Stimulated activated CD8-positive, alpha-beta memory T cell treated with anti-CD3 and anti-CD28 coated beads, Interleukin-12 subunit alpha, Interleukin-12 subunit beta, amount 100 ng/mL, for 4 hours (primary cell): ENCODE measurements around the gene TEDDM1.
"Not testable (repeated sequence)": the region's sequence is repeated elsewhere in the genome, so short reads cannot be mapped to it uniquely, and the experiment has no call there.

Source experiments
- DNase-seq: peaks from one replicate; pipeline ENCODE4 v3.0.0-alpha.2; 2020; ENCODE audit warnings: low read depth

Gene TEDDM1, protein sequence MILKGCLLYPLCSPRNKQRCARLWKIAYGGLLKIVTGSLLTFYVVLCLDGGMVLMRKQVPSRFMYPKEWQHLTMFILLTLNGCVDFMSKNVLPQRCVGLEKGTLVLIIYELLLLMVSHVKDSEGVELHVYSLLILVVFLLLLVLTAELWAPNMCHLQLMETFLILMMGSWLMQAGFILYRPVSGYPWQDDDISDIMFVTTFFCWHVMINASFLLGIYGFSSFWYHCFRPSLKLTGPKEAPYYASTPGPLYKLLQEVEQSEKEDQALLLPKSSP

DNA sequence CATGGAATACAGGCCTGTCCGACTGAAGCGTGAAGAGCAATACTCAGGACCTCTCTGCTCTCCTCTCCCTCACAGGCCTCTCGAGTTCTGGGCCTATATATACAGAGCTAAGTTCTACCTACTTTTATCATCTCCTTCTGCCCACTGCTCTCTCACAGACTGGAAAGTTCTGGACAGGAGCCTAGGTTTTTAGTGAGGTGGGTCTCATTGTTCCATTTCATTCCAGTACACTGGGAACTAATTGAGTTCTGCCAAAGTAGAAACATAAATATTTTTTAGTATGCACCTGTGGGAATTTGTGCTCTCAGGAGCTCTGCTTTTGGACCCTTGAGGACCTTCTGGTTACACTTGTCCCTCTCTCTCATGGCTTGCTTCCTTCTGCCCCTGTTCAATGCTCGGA is at the start of gene TEDDM1:
Gene TEDDM1, minus strand, starts transcription at position 101 of the 400 bp plus-strand sequence. CDS start 182 bp downstream, outside the sequence.
- DNase-seq: no peak

DNA sequence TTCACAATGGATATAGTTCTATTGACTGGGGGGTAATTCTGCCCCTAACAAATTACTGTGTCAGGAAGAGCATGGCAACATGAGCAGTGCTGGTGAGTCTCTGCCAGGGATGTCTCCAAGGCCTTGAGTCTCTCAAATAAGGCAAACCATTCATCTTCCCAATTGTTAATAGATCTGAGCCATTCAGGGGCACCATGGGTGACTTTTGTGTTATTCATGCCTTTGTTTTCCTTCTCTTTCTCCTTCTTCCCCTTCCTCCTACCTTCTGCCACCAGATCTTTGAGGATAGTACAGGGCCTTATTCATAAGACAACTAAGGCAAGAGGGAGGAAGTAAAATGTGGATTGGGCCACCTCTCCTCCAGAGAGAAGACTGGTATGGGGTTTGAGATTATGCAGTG is 49.6 kb upstream of the TEDDM1 start, which contains the start of gene RGSL1:
Gene RGSL1, plus strand, starts transcription at position 60 of the 400 bp plus-strand sequence. Its CDS starts 20 bp downstream, at position 80.
- no peak for DNase-seq

DNA sequence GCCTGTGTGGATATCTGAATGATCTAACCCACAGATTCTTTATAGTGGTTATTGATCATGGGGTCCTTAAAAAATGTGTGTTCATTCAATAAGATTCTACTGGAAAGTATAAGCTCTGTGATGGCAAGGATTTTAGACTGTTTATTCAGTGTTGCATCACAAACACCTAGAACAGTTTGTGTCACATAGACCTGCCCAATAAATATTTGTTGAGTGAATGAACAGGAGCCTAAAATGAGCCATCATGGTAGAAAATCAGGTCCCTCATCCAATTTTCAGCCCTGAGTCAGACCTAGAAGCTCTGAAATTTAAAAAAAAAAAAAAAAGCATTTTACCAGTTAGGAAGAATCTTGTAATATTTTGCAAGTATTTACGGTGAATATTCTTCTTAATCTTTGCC is 47.2 kb upstream of the TEDDM1 start:
- DNase-seq: no peak

DNA sequence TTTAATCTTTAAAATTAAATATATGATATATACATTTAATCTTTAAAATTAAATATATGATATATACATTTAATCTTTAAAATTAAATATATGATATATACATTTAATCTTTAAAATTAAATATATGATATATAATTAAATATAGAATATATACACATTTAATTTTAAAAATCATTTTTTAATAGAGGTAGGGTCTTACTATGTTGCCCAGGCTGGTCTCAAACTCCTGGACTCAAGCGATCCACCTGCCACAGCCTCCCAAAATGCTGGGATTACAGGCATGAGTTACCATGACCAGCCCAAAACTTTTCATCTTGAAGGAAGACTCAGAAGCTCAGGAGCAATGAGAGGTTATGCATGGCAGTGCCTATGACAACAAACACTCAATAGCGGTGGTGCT is 46.7 kb upstream of the TEDDM1 start:
- DNase-seq: not testable (repeated sequence)

DNA sequence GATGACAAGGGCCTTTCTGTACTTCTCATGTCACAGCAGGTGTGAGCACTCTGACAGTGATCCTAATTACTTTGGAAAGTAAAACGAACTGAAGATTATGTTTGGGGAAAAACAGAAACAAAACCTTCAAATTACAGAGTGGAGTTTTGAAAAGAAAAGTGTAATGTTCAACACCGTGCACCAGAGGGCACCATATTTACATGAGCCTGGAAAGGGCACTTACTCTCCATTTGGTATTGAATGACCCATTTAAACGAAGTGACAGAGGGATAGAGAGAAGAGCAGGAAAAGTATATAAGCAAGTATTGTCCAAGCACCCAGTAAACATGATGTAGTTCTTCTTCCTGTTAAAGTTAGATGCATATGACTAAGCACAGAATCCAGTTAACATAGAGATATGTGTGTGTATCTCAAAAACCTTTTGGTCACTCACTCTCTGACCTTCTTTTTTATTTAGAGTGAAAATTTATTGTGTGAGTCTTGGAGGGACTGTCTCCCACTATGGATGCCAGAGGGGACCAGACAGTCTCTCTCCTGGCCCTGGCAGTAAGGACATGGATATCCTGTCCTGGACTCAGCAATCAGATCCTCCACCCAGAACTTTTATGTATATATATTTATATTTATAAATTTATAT is 45.7 kb upstream of the TEDDM1 start:
- no peak for DNase-seq

DNA sequence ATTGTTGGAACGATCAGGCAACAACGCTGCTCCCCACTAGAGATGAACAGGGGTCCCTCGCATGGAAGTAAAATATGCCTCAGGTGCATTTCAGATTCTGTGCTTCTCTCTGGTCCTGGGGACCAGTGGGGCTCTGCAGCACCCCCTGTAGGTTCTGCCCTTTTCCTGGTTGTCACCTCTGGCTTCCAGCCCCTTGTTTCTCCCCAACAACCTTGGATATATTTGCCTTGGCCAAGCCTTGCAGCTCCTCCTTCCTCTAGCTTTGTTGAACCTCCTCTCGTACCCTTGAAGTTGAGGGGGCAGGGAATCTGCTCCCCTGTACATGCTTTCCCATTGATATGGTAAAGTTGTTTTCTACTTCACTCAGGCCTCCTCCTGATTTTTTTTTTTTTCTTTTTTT is 44.0 kb upstream of the TEDDM1 start:
- no peak for DNase-seq

DNA sequence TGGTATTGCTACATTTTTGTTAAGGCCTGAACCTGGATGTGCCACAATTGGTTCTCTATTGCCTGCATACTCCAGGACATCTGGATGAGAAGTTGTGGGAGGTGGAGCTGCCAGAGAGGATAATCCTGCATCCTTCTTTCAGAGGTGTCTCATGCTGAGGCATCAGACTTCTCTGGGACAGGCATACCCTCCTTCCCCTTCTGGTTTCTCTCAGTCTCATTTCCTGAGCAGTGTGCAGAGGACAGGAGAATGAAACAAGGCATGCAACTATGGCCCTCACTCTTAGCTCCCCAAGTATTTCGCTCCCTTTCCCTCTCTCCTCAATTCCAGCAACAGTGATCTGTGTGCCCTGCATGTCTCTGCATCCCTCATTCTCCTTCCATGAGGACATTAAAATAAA is 41.9 kb upstream of the TEDDM1 start:
- no peak for DNase-seq

DNA sequence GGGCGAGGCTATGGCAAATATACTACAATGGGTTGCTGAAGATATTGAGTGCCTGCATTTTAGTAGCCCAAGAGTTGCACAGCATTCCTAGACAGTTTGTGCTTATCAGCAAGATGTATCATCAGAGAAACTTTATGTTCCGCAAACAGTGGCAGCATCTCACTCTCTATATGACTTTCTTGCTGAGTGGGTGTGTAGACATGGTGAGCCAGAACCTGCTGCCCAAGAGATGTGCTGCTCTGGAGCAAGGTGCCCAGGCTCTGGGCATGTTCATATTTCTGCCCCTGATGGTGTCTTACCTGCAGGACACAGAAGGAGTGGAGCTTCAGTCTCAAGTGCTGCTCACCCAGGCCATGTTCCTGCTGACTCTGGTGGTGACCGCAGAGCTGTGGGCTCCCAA is 41.3 kb upstream of the TEDDM1 start:
- DNase-seq: no peak

DNA sequence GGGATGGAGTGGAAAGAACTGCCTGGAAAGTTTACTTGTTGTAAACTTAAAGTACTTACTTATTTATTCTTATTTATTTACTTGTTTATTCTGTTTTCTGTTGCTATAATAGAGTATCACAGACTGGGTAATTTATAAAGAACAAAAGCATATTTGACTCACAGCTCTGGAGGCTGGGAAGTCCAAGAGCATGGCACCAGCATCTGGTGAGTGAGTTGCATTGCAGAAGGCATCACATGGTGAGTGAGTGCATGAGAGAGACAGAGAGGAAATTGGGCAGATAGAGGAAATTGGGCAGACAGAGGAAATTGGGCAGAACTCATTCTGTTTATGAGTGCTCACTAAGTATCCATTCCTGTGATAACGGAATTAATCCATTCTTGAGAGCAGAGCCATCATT is 37.9 kb upstream of the TEDDM1 start:
- DNase-seq: no peak

DNA sequence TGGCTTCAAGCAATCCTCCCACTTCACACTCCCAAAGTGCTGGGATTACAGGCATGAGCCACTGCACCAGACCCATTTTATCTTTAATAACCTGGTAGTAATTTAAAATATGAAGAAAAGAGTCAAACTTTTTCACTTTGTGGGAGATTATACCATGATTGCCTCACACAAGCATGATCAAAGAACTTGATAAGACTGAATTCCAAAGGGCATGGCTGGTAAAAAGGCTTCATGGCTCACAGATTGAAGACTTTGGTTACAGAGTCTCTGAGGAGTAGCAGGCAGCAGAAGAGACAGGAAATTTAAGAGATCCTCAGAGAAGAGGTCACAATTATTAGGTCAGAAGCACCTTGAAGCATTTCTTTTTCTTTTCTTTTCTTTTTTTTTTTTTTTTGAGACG is 33.1 kb upstream of the TEDDM1 start:
- DNase-seq: no peak

DNA sequence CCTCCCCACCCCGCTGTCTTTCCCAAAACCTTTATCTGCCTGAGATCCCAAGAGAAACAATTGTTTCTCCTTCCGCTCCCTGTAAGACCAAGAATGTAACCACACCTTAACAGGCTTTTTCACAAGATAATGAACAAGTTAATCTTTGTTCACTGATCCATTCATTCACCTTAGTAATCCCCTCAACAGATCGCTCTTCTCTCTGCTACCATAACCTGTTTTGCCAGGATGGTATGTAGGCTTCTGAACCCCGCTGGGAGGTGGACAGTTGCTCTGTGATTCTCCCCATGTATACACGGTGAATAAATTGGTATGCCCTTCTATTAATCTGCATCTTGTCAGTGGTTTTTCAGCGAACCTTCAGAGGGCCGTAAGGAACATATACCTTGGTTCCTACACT is 30.8 kb upstream of the TEDDM1 start:
- DNase-seq: no peak

DNA sequence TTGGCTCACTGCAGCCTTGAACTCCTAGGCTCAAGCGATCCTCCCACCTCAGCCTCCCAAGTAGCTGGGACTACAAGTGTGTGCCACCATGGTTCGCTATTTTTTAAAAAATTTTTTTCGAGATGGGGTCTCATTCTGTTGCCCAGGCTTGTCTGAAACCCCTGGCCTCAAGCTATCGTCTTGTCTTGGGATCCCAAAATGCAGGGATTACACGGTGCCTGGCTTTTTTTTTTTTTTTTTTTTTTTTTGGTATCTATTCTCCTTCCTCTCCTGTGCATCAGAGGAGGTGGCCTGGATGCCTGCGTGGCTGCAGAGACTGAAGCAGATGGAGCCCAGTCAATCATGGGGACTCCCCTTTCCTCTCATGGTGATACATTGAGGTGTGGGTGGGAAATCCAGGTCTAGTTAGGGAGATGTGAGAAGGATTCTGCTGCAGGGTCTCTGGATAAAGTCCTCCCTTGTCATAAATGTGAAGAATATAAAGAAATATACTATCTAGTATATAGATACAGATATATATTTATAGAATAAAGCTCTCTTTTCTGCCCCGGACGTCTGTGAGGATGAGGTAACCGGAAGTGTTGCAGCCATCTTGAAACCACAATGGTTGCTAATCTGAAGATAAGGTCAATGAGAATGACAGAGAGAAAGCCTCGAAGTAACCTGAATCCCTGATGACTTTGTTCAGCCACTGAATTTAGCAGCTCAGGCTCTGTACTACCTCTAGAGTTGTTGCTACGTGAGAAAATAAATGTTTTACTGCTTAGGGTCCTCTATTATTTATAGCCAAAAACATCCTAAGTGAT is 30.0 kb upstream of the TEDDM1 start:
- DNase-seq: no peak

DNA sequence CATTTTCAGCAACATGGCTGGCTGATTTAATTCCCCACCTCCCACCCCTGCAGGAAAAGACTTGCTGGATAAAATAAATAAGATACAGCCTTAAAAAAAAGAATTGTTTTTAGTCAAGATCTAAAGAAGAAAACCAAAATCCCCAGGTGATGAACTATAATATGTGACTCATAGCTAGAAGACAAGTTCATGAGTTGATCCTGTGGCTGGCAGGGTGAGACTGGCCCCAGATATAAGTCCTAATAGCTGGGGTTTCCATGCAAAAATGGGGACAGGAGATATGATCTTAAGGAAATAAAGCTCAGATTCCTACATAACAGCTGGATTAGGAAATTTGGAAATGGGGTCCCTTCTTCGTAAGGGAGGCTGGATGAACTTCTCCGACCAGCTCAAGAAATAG is 27.6 kb upstream of the TEDDM1 start:
- no peak for DNase-seq

DNA sequence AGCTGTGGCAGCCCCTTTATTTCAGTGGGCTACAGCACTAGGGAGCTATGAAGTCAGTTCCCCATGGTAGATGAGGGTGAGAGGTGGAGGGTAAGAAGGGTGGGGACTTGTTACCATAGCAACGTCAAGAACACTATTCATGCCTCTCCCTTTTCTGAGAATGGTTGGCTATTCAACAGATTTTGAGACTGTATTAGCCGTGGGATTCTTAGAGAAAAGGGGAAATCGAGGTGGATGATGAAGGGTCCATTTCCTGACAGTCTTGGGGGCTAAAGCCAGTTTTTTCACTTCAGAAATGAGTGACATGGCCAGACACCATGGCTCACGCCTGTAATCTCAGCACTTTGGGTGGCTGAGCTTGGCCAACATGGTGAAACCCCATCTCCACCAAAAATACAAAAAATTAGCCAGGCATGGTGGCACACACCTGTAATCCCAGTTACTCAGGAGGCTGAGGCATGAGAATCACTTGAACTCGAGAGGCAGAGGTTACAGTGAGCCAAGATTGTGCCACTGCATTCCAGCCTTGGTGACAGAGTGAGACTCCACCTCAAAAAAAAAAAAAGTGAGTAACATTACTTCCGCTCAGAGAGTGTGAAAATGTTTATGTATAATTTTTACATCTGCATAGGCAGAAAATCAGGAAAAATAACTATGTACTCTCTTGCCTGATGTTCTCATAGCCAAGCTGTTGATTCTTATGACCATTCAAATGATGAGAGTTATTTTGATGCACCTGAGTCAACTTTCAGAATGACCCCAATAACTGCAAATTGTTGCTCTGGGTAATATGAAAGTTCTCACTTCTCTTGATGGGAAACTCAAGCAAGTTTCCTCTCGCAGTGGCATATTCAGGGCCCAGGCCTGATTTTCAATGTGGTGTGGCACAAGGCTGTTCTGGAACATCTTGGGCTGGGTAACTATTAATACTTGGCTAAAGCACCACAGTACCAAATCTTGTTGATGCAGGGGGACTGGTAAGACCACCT is 26.3 kb upstream of the TEDDM1 start:
- DNase-seq: no peak

DNA sequence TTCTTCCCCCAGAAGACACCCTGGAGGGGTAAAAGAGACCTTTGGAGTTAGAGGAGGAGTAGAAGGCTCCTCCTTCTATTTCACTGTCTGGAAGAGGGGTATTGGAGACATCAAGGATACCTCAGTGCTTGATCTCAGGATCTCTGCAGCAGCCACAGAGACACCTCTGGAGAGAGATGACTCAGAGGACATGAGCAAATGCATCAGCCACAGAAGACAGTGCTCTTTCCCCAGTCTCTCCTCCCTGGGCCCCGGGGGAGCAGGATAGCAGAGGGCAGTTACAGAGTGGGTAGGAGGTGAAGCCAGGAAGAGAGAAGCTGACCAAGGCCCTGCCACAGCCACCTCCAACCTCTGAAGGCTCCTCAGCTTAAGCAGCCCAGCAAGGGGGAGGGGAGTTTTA is 15.3 kb upstream of the TEDDM1 start:
- no peak for DNase-seq

DNA sequence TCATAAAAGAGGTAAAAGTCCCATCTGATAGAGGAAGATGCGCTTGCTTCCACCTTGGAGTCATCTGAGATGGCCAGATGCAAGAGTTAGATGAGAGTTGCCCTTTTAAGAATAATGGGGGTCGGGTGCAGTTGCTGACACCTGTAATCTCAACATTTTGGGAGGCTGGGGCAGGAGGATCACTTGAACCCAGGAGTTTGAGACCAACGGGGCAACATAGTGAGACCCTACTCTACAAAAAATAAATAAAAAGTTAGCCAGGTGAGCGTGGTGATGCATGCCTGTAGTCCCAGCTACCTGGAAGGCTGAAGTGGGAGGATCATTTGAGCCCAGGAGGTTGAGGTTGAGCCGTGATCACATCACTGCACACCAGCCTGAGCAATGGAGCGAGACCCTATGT is 13.5 kb upstream of the TEDDM1 start:
- no peak for DNase-seq

DNA sequence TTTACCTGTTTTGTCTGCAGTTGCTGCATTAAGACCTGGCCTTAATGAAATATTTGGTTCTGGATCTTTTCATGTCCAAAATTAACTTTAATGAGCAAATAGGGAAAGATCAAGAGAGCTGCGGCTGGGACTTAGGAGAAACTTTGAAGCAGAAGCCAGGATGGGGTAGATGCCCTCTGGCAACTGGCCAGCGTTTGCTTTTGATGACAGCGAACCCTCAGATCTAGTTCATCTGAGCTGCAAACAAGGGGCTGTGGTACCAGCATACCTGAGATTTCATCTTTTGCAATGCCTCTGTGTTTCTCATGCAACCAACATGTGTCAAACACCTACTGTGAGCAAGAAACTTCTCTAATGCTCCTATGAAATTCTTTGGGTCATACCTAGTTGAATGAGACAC is 13.0 kb upstream of the TEDDM1 start:
- DNase-seq: no peak

DNA sequence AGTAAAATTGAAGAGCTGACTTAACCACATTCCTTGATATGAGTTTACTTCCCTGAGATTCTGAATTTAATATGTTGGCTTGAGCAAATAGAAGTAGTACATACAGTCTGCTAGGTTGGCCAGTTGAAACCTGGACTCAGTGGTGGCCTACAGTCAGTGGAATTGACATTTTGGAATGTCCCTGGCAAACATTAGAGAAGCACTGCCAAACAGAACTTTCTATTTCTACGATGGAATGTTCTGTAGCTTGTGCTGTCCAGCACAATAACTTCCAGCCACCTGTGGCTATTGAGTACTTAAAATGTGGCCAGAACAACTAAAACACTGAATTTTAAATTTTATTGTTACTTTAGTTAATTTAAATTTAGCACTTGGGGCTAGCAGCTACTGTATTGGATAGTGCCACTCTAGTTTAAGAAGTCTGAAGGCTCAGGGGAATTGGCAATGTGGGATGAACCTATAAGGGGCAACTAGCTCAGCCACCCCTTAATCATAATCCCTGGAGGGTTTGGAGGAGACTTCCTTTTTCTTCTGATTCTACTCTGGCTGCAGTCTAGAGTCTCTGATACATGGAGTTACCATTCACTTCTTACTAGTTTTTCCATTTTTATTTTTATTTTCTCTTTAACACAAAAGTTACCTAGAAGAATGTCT is 10.3 kb upstream of the TEDDM1 start:
- DNase-seq: no peak

DNA sequence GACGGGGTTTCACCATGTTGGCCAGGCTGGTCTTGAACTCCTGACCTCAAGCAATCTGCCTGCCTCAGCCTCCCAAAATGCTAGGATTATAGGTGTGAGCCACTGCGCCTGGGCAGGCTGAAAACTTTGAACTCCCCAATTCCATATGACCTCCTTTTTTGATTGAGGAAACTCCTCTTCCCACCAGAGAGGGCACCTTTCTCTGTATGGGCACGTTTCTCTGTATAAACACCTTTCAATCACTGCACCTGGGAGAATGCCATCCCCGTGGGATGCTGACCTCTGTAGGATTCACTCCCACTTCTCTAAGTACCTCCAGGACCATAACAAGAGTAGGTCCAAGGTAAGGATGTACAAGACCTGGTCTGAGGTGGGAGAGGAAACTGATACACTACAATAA is 9.7 kb upstream of the TEDDM1 start:
- DNase-seq: no peak

DNA sequence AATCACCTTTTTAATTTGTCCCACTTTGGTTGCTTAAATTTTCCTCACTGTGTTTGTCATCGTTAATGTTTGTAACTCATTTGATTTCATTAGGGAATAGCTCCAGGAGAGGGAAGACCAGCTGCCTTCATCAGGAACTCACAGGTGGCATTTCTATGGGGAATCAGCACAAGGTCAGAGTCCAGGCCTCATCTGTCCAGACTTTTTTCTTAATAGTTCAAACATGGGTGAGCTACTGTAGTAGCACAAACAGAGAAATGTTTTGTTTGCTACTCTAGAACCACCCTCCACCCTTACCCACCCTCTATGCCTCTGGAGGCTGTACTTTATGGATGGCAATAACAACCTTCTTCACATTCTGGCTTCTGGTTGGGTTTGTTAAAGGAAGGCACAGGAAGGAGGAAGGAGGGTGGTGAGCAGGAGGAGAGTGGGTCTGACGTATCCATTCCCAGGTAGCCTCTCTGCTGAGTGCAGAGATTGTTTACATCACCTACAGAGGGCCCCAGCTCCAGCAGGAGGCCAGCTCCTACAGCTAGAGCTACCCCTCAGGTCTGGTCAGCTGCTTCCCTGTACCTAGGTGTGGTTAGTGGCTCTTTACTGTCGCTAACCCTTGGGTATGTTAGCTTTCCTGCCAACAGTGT is 8.1 kb upstream of the TEDDM1 start:
- no peak for DNase-seq

DNA sequence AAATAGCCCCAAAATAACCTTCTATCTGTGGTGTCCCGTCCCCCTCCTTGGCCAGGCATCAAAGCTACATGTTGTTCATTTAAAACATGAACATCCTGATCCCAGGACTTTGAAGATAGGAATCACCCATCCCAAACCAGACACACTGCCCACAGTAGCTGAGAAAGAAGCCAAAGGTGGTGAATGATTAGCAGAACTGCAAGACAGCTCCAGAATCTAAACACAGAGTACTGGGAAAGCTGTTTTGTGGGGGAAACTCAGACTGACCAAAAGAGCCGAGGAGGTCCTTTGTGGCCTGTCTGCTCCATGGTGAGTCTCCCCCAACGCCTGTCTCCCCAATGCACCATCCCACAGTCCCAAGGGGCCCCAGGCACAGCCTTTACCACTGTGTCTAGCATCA is 7.3 kb upstream of the TEDDM1 start:
- no peak for DNase-seq
